SK-N-SH (cell line): ENCODE results near the gene C1orf35.

Source experiments
- GATA2 ChIP-seq: sonication (generic); formaldehyde crosslinking; IDR thresholded peaks from 2 replicates; pipeline ENCODE4 v1.5.0; 2020; ENCODE audit warnings: mild to moderate bottlenecking, missing genetic modification reagents
- TF ChIP-seq, protein P1 (sequence below): fragments of 200-600 bp; sonication (generic); IDR thresholded peaks from 2 replicates; pipeline ENCODE4 v1.6.1; 2017; ENCODE audit warnings: antibody characterized with exemption, mild to moderate bottlenecking, moderate library complexity

DNA sequence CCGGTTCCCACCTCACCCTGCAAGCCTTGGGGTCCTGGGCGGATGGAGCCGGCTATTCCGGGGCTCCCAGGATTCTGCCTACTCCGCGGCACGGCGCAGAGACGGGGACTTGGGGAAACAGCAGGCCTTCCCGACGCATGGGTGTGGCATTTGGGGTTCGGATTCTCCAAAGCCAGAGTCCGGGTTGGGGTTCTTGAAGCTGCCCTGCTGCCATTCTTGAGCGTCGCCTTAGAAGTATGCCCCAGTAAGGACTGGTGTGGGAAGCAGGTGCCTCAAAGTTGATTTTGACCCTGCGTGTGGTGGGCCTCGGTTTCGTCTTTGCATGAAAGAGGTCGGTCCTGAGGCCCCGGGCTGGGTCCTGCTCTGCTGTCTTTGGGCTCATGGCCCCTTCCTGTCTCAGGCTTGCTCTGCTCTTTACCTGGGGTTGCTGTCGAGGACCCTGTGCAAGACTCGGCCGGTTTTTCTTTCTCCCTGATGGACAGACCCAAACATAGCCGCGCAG is 37.6 kb upstream of the C1orf35 start:
- no peak for TF ChIP-seq GATA2 (CRISPR knock-in tag)
- TF ChIP-seq, protein P1, sequence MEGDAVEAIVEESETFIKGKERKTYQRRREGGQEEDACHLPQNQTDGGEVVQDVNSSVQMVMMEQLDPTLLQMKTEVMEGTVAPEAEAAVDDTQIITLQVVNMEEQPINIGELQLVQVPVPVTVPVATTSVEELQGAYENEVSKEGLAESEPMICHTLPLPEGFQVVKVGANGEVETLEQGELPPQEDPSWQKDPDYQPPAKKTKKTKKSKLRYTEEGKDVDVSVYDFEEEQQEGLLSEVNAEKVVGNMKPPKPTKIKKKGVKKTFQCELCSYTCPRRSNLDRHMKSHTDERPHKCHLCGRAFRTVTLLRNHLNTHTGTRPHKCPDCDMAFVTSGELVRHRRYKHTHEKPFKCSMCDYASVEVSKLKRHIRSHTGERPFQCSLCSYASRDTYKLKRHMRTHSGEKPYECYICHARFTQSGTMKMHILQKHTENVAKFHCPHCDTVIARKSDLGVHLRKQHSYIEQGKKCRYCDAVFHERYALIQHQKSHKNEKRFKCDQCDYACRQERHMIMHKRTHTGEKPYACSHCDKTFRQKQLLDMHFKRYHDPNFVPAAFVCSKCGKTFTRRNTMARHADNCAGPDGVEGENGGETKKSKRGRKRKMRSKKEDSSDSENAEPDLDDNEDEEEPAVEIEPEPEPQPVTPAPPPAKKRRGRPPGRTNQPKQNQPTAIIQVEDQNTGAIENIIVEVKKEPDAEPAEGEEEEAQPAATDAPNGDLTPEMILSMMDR = no peak
